Muscle layer of colon (tissue), 2 donors: ENCODE data around the gene CXCL14.
"Not testable (repeated sequence)": the region's sequence is repeated elsewhere in the genome, so short reads cannot be mapped to it uniquely, and the experiment has no call there.

ENCODE experiments used
- H3K27ac ChIP-seq: one replicate; pipeline ENCODE4 v1.7.0; 2013; ENCODE audit warnings: low read depth, mild to moderate bottlenecking, low read length, moderate library complexity
- H3K27me3 ChIP-seq, 2 donors: one replicate each; pipeline ENCODE4 v1.7.0; 2013; ENCODE audit warnings: low read length in 2 of 2, mild to moderate bottlenecking in 2 of 2; ENCODE audit not compliant: insufficient read depth in 2 of 2, control insufficient read depth in 1 of 2
- H3K36me3 ChIP-seq: one replicate; pipeline ENCODE4 v1.7.0; 2013; ENCODE audit warnings: mild to moderate bottlenecking, low read length; ENCODE audit not compliant: insufficient read depth
- H3K4me1 ChIP-seq: one replicate; pipeline ENCODE4 v1.7.0; 2013; ENCODE audit warnings: mild to moderate bottlenecking, low read length; ENCODE audit not compliant: insufficient read depth
- H3K4me3 ChIP-seq, 2 donors: one replicate each; pipeline ENCODE4 v1.7.0; 2013; ENCODE audit warnings: low read length in 2 of 2, low read depth in 1 of 2, mild to moderate bottlenecking in 1 of 2, moderate library complexity in 1 of 2
- H3K9ac ChIP-seq: one replicate; pipeline ENCODE4 v1.7.0; 2013; ENCODE audit warnings: low read length
- H3K9me3 ChIP-seq: one replicate; pipeline ENCODE4 v1.7.0; 2013; ENCODE audit warnings: mild to moderate bottlenecking, low read length
- donor health status: abdominal sarcoma.
- donor health status: Adenocarcinoma of cecum.

The CXCL14 gene

GRCh38 chr5:135538261-135538660 is 40.5 kb downstream of the CXCL14 start:
- Histone ChIP-seq H3K9ac (no peak overlapping the region), H3K4me1 (no peaks in the 10 kb centered on the region), H3K36me3 (no peaks in the 10 kb centered on the region), H3K27ac (no peak overlapping the region), H3K27me3 (peaks cover 42 to 61% of the 10 kb centered on the region in 2 donors), H3K9me3 (no peaks in the 10 kb centered on the region), H3K4me3 (no peak overlapping the region)

- no peaks in the 10 kb centered on the region for H3K9me3 ChIP-seq
- H3K36me3 ChIP-seq, result no peaks in the 10 kb centered on the region
- no peaks in the 10 kb centered on the region for H3K4me1 ChIP-seq
- H3K4me3 ChIP-seq, result no peak overlapping the region
- H3K27ac ChIP-seq, result no peak overlapping the region
- no peak overlapping the region for H3K9ac ChIP-seq
- H3K27me3 ChIP-seq, result peaks cover 39 to 64% of the 10 kb centered on the region in 2 donors
Observed at GRCh38 chr5:135537745-135538144, 41.0 kb downstream of the CXCL14 start.

- no peaks in the 10 kb centered on the region for H3K4me1 ChIP-seq
- no peaks in the 10 kb centered on the region for H3K36me3 ChIP-seq
- H3K4me3 ChIP-seq, result no peak overlapping the region
- no peaks in the 10 kb centered on the region for H3K9me3 ChIP-seq
- H3K9ac ChIP-seq, result no peak overlapping the region
- H3K27me3 ChIP-seq, result peaks cover 40 to 67% of the 10 kb centered on the region in 2 donors
- no peak overlapping the region for H3K27ac ChIP-seq
Observed at GRCh38 chr5:135537271-135537670, 41.5 kb downstream of the CXCL14 start.

- Histone ChIP-seq H3K4me1 (no peaks in the 10 kb centered on the region), H3K27ac (no peak within 1 kb of the TSS), H3K4me3 (no peak within 1 kb of the TSS), H3K9ac (no peak within 1 kb of the TSS), H3K36me3 (no peaks in the 10 kb centered on the region), H3K27me3 (peaks cover 34 to 60% of the 10 kb centered on the region in 2 donors), H3K9me3 (no peaks in the 10 kb centered on the region)
Observed at GRCh38 chr5:135535820-135536801, 42.7 kb downstream of the CXCL14 start, which contains the start of gene NEUROG1. Gene NEUROG1 (minus strand): TSS chr5:135535964. CDS start chr5:135535690, 274 bp downstream.

GRCh38 chr5:135535420-135535819 is 43.4 kb downstream of the CXCL14 start:
- H3K4me1 ChIP-seq, result no peaks in the 10 kb centered on the region
- no peaks in the 10 kb centered on the region for H3K9me3 ChIP-seq
- no peak overlapping the region for H3K27ac ChIP-seq
- no peak overlapping the region for H3K9ac ChIP-seq
- no peak overlapping the region for H3K4me3 ChIP-seq
- no peaks in the 10 kb centered on the region for H3K36me3 ChIP-seq
- H3K27me3 ChIP-seq, result peaks cover 34 to 64% of the 10 kb centered on the region in 2 donors

- no peaks in the 10 kb centered on the region for H3K36me3 ChIP-seq
- H3K4me3 ChIP-seq, result no peak overlapping the region
- no peaks in the 10 kb centered on the region for H3K9me3 ChIP-seq
- H3K27ac ChIP-seq, result no peak overlapping the region
- no peaks in the 10 kb centered on the region for H3K4me1 ChIP-seq
- H3K27me3 ChIP-seq, result peaks cover 34 to 64% of the 10 kb centered on the region in 2 donors
- no peak overlapping the region for H3K9ac ChIP-seq
Observed at GRCh38 chr5:135534609-135535419, 44.0 kb downstream of the CXCL14 start.

- Histone ChIP-seq H3K9me3 (no peaks in the 10 kb centered on the region), H3K27me3 (peaks cover 34 to 58% of the 10 kb centered on the region in 2 donors), H3K27ac (no peak overlapping the region), H3K36me3 (no peaks in the 10 kb centered on the region), H3K9ac (no peak overlapping the region), H3K4me1 (no peaks in the 10 kb centered on the region), H3K4me3 (no peak overlapping the region)
Observed at GRCh38 chr5:135533794-135534193, 45.0 kb downstream of the CXCL14 start.

GRCh38 chr5:135533334-135533733 is 45.5 kb downstream of the CXCL14 start:
- H3K27ac ChIP-seq, result no peak overlapping the region
- H3K27me3 ChIP-seq, result peaks cover 34 to 57% of the 10 kb centered on the region in 2 donors

GRCh38 chr5:135529576-135529975 is 49.2 kb downstream of the CXCL14 start:
- H3K27ac ChIP-seq, H3K9me3 ChIP-seq, H3K4me1 ChIP-seq, H3K36me3 ChIP-seq, H3K9ac ChIP-seq, H3K4me3 ChIP-seq: not testable (repeated sequence)
- peaks cover 19 to 25% of the 10 kb centered on the region in 2 donors for H3K27me3 ChIP-seq

More at GRCh38 chr5:135533334-135533733, 45.5 kb downstream of the CXCL14 start:
- no peak overlapping the region for H3K9ac ChIP-seq
- no peaks in the 10 kb centered on the region for H3K4me1 ChIP-seq
- no peaks in the 10 kb centered on the region for H3K36me3 ChIP-seq
- H3K4me3 ChIP-seq, result no peak overlapping the region
- no peaks in the 10 kb centered on the region for H3K9me3 ChIP-seq

GRCh38 chr5:135526924-135527323 is 51.9 kb downstream of the CXCL14 start:
- no peaks in the 10 kb centered on the region for H3K36me3 ChIP-seq
- peaks cover 0 to 4% of the 10 kb centered on the region in 2 donors for H3K27me3 ChIP-seq
- H3K27ac ChIP-seq, result no peak overlapping the region
- H3K9me3 ChIP-seq, result no peaks in the 10 kb centered on the region
- H3K9ac ChIP-seq, result no peak overlapping the region
- no peaks in the 10 kb centered on the region for H3K4me1 ChIP-seq
- no peak overlapping the region for H3K4me3 ChIP-seq

GRCh38 chr5:135521964-135522363 is 56.8 kb downstream of the CXCL14 start:
- Histone ChIP-seq H3K4me3 (no peak overlapping the region), H3K4me1 (no peaks in the 10 kb centered on the region), H3K27me3 (no peaks in the 10 kb centered on the region), H3K36me3 (no peaks in the 10 kb centered on the region), H3K27ac (no peak overlapping the region), H3K9me3 (no peaks in the 10 kb centered on the region), H3K9ac (no peak overlapping the region)
